Liver (tissue), 9 donors: ENCODE results near the gene CCNA1. TPM values are rescaled to one million over a fixed set of nuclear protein-coding genes. Genes with fewer than 3 reads are reported as not detected.

Experiments used
- DNase-seq: peaks from one replicate; pipeline ENCODE4 v3.0.0-alpha.2; 2017; ENCODE audit warnings: low spot score
- H3K27ac ChIP-seq, 2 donors: one replicate each; pipeline ENCODE4 v1.7.0; 2013; ENCODE audit warnings: inconsistent platforms in 2 of 2, low read length in 2 of 2, control low read depth in 1 of 2, low read depth in 1 of 2, mild to moderate bottlenecking in 1 of 2
- H3K27me3 ChIP-seq, 4 donors: one replicate each; pipeline versions ENCODE4 v1.6.1 to v1.7.0; 2013; ENCODE audit warnings: low read length in 3 of 4, inconsistent platforms in 1 of 4, mild to moderate bottlenecking in 1 of 4, moderate library complexity in 1 of 4; ENCODE audit not compliant: control insufficient read depth in 4 of 4, insufficient read depth in 4 of 4
- H3K36me3 ChIP-seq, 4 donors: one replicate each; pipeline versions ENCODE4 v1.6.1 to v1.7.0; 2013; ENCODE audit warnings: low read length in 3 of 4, mild to moderate bottlenecking in 3 of 4, low read depth in 1 of 4, moderate library complexity in 1 of 4; ENCODE audit not compliant: control insufficient read depth in 4 of 4, insufficient read depth in 3 of 4
- H3K4me1 ChIP-seq, 4 donors: one replicate each; pipeline versions ENCODE4 v1.6.1 to v1.7.0; 2013; ENCODE audit warnings: low read length in 3 of 4, mild to moderate bottlenecking in 3 of 4, moderate library complexity in 1 of 4; ENCODE audit not compliant: control insufficient read depth in 4 of 4, insufficient read depth in 4 of 4
- H3K4me3 ChIP-seq, 3 donors: one replicate each; pipeline versions ENCODE4 v1.6.1 to v1.7.0; 2013; ENCODE audit warnings: low read length in 3 of 3, control low read depth in 1 of 3, low read depth in 1 of 3, mild to moderate bottlenecking in 1 of 3
- H3K9ac ChIP-seq, 2 donors: one replicate each; pipeline ENCODE4 v1.7.0; 2013; ENCODE audit warnings: low read length in 2 of 2, mild to moderate bottlenecking in 2 of 2, moderate library complexity in 2 of 2, control low read depth in 1 of 2, low read depth in 1 of 2
- H3K9me3 ChIP-seq, 4 donors: one replicate each; pipeline versions ENCODE4 v1.6.1 to v1.7.0; 2013; ENCODE audit warnings: low read length in 3 of 4; ENCODE audit not compliant: control insufficient read depth in 4 of 4
- EGR1 ChIP-seq, 2 donors: IDR thresholded peaks; 2 replicates each; pipeline ENCODE4 v1.6.1; 2016 to 2018; ENCODE audit warnings: antibody characterized with exemption in 2 of 2, low read depth in 2 of 2
- FOXA1 ChIP-seq: IDR thresholded peaks from 2 replicates; pipeline ENCODE4 v1.6.1; 2016; ENCODE audit warnings: antibody characterized with exemption
- FOXA2 ChIP-seq: IDR thresholded peaks from 2 replicates; pipeline ENCODE4 v1.6.1; 2016; ENCODE audit warnings: antibody characterized with exemption
- HNF4A ChIP-seq, 2 donors: conservative IDR thresholded peaks; 2 replicates each; pipeline ENCODE4 v1.6.1; 2016; ENCODE audit warnings: antibody characterized with exemption in 2 of 2, mild to moderate bottlenecking in 2 of 2
- HNF4G ChIP-seq: IDR thresholded peaks from 2 replicates; pipeline ENCODE4 v1.6.1; 2016; ENCODE audit warnings: antibody characterized with exemption
- JUND ChIP-seq, 2 donors: IDR thresholded peaks; 2 replicates each; pipeline ENCODE4 v1.6.1; 2016; ENCODE audit warnings: antibody characterized with exemption in 2 of 2
- NR2F2 ChIP-seq: IDR thresholded peaks from 2 replicates; pipeline ENCODE4 v1.6.1; 2016; ENCODE audit warnings: antibody characterized with exemption
- RAD21 ChIP-seq, 2 donors: IDR thresholded peaks; 2 replicates each; pipeline ENCODE4 v1.6.1; 2016; ENCODE audit warnings: antibody characterized with exemption in 2 of 2, mild to moderate bottlenecking in 2 of 2
- RXRA ChIP-seq, 2 donors: IDR thresholded peaks; 2 replicates each; pipeline ENCODE4 v1.6.1; 2017 to 2018; ENCODE audit warnings: antibody characterized with exemption in 2 of 2, mild to moderate bottlenecking in 1 of 2
- SP1 ChIP-seq: IDR thresholded peaks from 2 replicates; pipeline ENCODE4 v1.6.1; 2018; ENCODE audit warnings: antibody characterized with exemption, mild to moderate bottlenecking
- TAF1 ChIP-seq: conservative IDR thresholded peaks from 2 replicates; pipeline ENCODE4 v1.6.1; 2016; ENCODE audit warnings: antibody characterized with exemption, mild to moderate bottlenecking
- YY1 ChIP-seq: IDR thresholded peaks from 2 replicates; pipeline ENCODE4 v1.6.1; 2016; ENCODE audit warnings: antibody characterized with exemption, mild to moderate bottlenecking
- WGBS: extraction: QIAGEN DNeasy Blood & Tissue Kit; methylation state at CpG from one replicate; pipeline ENCODE4 v1.1.7; 2013; 5-methylcytosine and 5-hydroxymethylcytosine counted together
- polyA plus RNA-seq, 2 donors: library from polyadenylated mRNA; stranded (reverse) in 1 of 2; unstranded in 1 of 2; fragments of 200-250 nt in 1 of 2; fragments of >200 nt in 1 of 2; fragmentation: Nextera tagmentation in 1 of 2; extraction: Ambion mirVana in 1 of 2; gene quantifications; one replicate each; pipeline versions ENCODE4 v1.2.1 to v1.2.3, GENCODE V29; 2013 to 2015
- total RNA-seq, 2 donors: library from RNA; depleted of rRNA; stranded (reverse); fragments of >200 nt; gene quantifications; one replicate each; pipeline ENCODE4 v1.2.3, GENCODE V29; 2014
- TF ChIP-seq, protein P1 (sequence below): IDR thresholded peaks from 2 replicates; pipeline ENCODE4 v1.6.1; 2016; ENCODE audit warnings: antibody characterized with exemption
- TF ChIP-seq, protein P2 (sequence below): IDR thresholded peaks from 2 replicates; pipeline ENCODE4 v1.6.1; 2016; ENCODE audit warnings: antibody characterized with exemption
- TF ChIP-seq, protein P3 (sequence below): IDR thresholded peaks from 2 replicates; pipeline ENCODE4 v1.6.1; 2016; ENCODE audit warnings: antibody characterized with exemption
- TF ChIP-seq, protein P4 (sequence below): IDR thresholded peaks from 2 replicates; pipeline ENCODE4 v1.6.1; 2016; ENCODE audit warnings: antibody characterized with exemption, mild to moderate bottlenecking
- donor health status: healthy.
- donor health status: healthy.
- donor health status: healthy.
- donor health status: healthy.
- donor health status: healthy.

Gene CCNA1
- total and polyA plus RNA-seq, 4 donors, result 0.08 to 0.09 TPM; not detected in 2

DNA sequence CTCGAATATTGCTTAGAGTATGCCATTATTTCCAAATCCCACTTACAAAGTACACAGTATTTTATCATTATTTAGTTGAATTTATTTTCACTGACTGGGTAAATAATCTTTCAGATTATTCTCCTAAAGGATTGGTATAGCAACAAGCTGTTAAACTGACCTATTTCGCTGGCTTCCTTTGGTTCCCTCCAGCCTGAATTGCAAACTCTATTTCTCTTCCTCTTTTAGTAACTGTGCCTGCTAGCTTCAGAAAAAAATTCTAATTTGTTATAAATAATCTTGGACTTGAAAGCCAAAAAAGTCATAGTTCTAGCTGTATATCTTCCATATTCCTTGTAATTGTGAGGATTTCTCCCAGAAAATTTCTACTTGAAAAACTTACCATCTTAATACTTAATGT, 15.0 kb upstream of the CCNA1 start:
- Histone ChIP-seq H3K4me1 (peaks cover 0 to 4% (median under 1%) of the 10 kb centered on the region in 4 donors), H3K27ac (no peak overlapping the region), H3K36me3 (no peaks in the 10 kb centered on the region), H3K27me3 (peaks cover 0 to 4% (median 0%) of the 10 kb centered on the region in 4 donors), H3K4me3 (no peak overlapping the region), H3K9ac (no peak overlapping the region), H3K9me3 (peaks cover 0 to 2% (median 0%) of the 10 kb centered on the region in 4 donors)
- no peak for DNase-seq
- 33% methylated on average over 2 of the region's 2 CpGs for WGBS
- TF ChIP-seq FOXA2 (no peak), JUND (IDR thresholded peaks at IDR 0.05) (no peak), FOXA1 (no peak), EGR1 (IDR thresholded peaks at IDR 0.05; ENCODE audit: low read depth in 2 of 2) (no peak), SP1 (no peak), TAF1 (no peak), RXRA (IDR thresholded peaks at IDR 0.05) (no peak), HNF4G (no peak)
- TF ChIP-seq, protein P1, sequence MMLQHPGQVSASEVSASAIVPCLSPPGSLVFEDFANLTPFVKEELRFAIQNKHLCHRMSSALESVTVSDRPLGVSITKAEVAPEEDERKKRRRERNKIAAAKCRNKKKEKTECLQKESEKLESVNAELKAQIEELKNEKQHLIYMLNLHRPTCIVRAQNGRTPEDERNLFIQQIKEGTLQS, result no peak
- TF ChIP-seq, protein P2, sequence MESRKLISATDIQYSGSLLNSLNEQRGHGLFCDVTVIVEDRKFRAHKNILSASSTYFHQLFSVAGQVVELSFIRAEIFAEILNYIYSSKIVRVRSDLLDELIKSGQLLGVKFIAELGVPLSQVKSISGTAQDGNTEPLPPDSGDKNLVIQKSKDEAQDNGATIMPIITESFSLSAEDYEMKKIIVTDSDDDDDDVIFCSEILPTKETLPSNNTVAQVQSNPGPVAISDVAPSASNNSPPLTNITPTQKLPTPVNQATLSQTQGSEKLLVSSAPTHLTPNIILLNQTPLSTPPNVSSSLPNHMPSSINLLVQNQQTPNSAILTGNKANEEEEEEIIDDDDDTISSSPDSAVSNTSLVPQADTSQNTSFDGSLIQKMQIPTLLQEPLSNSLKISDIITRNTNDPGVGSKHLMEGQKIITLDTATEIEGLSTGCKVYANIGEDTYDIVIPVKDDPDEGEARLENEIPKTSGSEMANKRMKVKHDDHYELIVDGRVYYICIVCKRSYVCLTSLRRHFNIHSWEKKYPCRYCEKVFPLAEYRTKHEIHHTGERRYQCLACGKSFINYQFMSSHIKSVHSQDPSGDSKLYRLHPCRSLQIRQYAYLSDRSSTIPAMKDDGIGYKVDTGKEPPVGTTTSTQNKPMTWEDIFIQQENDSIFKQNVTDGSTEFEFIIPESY, result no peak
- TF ChIP-seq, protein P3, sequence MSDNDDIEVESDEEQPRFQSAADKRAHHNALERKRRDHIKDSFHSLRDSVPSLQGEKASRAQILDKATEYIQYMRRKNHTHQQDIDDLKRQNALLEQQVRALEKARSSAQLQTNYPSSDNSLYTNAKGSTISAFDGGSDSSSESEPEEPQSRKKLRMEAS, result no peak
- TF ChIP-seq, protein P4, sequence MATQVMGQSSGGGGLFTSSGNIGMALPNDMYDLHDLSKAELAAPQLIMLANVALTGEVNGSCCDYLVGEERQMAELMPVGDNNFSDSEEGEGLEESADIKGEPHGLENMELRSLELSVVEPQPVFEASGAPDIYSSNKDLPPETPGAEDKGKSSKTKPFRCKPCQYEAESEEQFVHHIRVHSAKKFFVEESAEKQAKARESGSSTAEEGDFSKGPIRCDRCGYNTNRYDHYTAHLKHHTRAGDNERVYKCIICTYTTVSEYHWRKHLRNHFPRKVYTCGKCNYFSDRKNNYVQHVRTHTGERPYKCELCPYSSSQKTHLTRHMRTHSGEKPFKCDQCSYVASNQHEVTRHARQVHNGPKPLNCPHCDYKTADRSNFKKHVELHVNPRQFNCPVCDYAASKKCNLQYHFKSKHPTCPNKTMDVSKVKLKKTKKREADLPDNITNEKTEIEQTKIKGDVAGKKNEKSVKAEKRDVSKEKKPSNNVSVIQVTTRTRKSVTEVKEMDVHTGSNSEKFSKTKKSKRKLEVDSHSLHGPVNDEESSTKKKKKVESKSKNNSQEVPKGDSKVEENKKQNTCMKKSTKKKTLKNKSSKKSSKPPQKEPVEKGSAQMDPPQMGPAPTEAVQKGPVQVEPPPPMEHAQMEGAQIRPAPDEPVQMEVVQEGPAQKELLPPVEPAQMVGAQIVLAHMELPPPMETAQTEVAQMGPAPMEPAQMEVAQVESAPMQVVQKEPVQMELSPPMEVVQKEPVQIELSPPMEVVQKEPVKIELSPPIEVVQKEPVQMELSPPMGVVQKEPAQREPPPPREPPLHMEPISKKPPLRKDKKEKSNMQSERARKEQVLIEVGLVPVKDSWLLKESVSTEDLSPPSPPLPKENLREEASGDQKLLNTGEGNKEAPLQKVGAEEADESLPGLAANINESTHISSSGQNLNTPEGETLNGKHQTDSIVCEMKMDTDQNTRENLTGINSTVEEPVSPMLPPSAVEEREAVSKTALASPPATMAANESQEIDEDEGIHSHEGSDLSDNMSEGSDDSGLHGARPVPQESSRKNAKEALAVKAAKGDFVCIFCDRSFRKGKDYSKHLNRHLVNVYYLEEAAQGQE, result no peak

DNA sequence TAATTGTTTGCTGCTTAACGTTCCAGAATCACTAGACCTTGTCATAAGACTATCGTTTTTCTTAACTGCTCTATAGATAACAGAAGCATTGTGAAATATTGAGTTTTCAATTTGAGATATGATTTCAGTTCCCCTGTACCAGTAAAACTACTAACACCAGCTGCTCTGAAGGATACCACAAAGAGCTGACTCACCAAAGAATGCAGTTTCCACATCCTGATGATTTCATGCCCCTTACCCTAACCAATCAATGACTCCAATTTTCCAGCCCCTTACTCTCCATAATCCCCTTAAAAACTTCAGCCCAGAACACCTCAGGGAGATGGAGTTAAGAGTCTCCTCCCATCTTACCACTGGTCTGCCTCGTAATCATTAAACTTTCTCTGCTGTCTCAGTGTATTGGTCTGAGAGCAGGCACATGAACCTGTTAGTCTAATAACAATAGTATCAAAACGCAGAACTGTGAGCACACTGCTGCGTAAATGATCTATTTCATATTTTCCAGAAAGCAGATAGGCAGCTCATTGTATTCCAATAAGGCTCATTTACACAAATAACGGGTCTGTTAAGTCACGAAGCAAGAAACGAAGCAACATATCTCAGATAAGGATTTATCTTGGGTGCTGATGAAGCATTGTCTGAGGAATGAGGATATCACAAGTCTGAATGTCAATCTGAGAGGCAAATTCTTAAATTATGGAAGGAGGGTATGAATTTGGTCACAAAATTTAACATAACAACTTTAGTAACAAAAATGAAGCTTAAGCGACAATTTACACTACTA, 14.1 kb upstream of the CCNA1 start:
- Histone ChIP-seq H3K4me3 (no peak overlapping the region), H3K9ac (no peak overlapping the region), H3K4me1 (peaks cover 0 to 4% (median under 1%) of the 10 kb centered on the region in 4 donors), H3K27ac (no peak overlapping the region), H3K9me3 (peaks cover 0 to 2% (median 0%) of the 10 kb centered on the region in 4 donors), H3K36me3 (no peaks in the 10 kb centered on the region), H3K27me3 (peaks cover 0 to 4% (median 0%) of the 10 kb centered on the region in 4 donors)
- DNase-seq, result no peak
- WGBS, result 31% methylated on average over 9 of the region's 9 CpGs
- TF ChIP-seq YY1 (no peak), HNF4A (conservative IDR thresholded peaks at IDR 0.05) (no peak), RAD21 (IDR thresholded peaks at IDR 0.05) (no peak), FOXA2 (no peak), EGR1 (IDR thresholded peaks at IDR 0.05; ENCODE audit: low read depth in 2 of 2) (no peak), TAF1 (no peak), NR2F2 (no peak)
- TF ChIP-seq, protein P4, result no peak
- TF ChIP-seq, protein P1, result no peak
